Stimulated activated CD8-positive, alpha-beta memory T cell treated with anti-CD3 and anti-CD28 coated beads, Interleukin-2, amount 100 ng/mL, for 48 hours (primary cell): ENCODE data around the gene HID1.
"Not testable (repeated sequence)": the region's sequence is repeated elsewhere in the genome, so short reads cannot be mapped to it uniquely, and the experiment has no call there.

ENCODE experiments used
- DNase-seq, 2 donors: peaks; one replicate each; pipeline ENCODE4 v3.0.0-alpha.2; 2020; ENCODE audit warnings: low read depth in 2 of 2

The HID1 gene

DNA sequence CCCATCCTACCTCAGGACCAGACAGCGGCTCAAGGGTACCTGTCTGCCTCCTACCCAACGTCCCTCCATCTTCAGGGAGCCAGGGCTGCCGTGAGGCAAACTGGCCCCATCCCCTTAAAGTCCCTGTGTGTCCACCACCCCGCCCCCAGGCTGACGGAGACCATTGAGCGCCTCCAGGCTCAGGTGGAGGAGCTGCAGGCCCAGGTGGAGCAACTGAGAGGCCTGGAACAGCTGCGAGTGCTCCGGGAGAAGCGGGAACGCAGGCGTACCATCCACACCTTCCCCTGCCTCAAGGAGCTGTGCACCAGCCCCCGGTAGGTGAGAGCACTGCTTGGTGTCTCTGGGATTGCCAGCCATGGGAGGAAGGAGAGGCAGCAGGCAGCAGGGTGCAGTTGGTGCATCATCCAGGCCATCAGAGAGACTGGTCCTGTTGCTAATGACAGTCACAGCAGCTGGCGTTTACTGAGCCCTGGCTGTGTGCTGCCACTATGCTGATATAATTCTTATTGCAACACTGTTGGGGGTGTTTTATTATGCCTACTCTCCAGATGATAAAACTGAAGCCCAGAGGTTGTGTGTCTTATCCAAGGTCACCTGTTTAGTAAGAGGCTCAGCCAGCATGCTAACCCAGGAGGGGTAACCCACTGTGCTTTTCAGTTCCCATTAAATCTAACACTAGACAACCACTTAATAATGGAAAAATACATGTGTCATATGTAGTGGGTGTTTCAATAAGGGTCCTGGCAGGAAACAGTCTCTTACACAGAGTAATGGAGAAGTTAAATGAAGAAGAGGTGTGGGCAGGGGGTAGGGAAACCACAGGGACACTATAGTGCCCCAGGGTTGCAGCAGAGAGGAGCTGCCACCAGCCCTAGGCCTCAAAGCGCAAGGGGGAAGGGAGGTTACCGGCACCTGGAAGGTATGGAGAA, 29.6 kb upstream of the HID1 start:
- DNase-seq: no peak

DNA sequence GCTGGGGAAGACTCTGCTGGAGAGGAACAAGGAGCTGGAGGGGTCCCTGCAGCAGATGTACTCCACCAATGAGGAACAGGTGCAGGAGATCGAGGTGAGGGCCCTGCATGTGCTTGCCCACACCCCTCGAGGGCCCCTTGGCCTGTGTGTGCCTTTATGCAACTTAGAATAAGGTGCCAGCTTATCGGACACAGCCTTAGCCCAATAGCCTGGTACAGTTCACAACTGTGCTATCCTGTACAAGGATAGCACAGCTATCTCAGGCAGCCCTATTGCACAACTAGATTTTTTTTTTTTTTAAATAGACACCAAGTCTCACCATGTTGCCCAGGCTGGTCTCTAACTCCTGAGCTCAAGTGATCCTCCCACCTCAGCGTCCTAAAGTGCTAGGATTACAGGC, 27.0 kb upstream of the HID1 start:
- DNase-seq: no peak

DNA sequence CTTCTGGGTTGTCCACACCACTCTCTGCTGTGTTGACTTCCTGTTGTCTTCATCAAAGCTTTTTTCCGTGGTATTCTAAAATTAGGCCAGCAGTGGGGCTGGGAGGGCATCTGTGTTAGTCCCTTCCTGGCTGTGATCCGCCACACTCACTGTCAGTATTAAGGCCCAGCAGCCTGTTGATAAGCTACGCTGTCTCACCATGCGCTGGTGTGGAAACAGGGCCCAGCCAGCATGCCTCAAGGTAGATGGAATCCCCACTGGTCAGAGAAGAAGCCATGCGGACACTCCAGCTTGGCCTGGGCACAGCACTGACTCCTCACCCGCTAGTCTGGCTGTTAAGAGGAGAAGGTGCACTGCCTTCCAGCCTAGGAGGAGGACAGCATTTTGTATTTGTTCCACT, 26.2 kb upstream of the HID1 start:
- DNase-seq: no peak

DNA sequence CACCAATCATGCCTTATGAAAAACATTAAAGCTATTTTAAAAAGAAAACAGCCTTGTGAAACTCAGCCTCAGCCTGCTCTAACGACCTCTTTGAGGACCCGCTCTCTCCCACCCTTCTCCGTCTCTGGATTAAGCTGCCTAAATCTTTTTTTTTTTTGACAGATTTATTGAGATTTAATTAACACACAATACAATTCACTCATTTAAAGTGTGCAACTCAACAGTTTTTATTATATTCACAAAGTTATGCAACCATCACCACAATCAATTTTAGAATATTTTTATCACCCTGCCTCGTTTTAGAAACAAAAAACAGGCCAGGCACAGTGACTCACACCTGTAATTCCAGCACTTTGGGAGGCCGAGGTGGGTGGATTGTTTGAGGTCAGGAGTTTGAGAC, 23.3 kb upstream of the HID1 start:
- no peak for DNase-seq

DNA sequence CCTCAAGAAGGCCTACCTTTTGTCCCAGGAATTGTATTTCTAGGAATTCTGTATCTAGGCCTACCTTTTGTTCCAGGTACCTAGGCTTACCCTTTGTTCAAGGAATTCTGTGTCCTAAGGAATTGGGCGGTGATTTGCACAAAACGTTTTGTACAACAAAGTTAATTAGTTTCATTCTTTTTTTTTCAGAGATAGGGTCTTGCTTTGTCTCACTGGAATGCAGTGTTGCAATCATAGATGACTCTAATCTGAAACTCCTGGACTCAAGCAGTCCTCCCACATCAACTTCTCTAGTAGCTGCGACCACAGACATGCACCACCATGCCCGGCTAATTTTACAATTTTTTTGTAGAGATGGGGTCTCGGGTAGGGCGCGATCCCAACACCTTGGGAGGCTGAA, 21.9 kb upstream of the HID1 start:
- DNase-seq: no peak

DNA sequence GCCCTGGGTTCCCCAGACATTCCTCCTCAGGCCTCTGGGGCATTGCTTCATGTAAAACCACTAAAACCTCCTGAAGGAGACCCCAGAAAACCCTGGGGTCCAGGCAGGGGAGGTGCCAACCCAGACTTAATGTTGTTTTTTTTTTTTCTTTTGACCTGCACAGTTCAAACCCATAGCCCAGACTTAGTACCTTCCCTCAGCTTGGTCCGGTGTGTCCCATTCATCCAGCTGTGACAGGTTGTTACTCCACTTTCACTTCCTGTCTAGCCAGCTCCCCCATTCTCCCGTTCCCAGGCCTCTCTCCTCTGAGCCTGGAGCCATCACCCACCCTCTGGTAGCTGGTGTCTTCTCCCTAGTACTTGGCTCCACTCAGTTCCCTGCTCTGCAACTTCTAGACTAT, 19.7 kb upstream of the HID1 start:
- DNase-seq: no peak

DNA sequence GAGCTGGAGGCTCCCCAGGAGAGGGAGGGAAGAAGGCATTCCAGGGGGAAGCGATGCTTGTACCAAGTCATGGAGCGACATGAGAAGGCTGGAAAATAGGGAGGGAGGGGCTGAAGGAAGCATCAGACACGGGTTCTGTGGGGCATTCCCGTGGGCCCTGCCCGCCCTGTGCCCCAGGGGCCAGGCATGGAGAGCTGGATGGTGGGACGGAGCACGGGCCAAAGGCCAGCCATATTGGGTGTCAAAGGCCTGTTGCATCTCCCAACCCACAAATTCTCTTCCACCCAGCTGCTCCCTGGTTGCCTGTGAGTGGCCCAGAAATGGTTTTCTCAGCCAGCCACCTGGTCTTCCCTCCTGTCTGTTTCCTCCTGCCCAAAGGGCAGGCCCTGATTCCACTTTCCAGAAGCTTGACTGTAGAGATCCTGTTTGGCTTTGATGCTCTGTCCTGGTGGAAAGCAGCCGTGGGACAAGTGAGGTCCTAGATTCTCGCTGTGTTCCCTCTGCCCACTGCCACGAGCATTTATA, 18.1 kb upstream of the HID1 start:
- DNase-seq: no peak

DNA sequence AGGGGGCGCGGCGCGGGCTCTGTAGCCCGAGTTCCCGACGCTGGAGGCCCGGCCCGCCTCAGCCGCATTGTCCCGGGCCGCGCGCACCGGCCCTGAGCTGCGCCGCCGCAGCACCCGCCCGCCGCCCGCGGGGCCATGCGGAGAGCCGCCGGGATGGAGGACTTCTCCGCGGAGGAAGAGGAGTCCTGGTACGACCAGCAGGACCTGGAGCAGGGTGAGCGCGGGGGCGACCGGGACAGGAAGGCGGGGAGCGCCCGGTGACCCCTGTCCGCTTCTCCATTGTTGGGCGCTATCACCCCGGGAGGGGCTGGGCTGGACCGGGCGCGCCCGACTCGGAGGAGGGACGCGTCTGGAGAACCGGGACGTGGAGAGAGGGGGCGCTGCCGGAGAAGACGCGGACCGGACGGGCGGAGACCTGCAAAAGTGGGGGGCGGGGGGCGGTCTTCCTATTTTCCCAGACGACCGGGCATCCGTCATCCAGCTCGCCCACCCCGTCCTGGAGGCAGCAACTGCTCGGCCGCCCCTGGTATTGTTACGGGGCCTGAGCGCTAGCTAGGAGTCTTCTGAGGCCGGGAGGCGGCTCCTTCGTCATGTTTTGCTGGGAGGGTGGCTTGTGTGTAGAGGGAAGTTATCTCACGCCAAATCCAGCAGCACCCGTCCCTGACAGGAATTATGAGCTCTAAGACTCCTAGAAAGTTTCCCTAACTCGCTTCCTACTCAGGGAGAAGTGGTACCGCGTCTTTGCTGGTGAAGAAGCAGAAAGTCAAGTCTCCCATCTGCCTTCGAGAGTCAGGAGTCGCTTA, 15.6 kb upstream of the HID1 start:
- DNase-seq: no peak

DNA sequence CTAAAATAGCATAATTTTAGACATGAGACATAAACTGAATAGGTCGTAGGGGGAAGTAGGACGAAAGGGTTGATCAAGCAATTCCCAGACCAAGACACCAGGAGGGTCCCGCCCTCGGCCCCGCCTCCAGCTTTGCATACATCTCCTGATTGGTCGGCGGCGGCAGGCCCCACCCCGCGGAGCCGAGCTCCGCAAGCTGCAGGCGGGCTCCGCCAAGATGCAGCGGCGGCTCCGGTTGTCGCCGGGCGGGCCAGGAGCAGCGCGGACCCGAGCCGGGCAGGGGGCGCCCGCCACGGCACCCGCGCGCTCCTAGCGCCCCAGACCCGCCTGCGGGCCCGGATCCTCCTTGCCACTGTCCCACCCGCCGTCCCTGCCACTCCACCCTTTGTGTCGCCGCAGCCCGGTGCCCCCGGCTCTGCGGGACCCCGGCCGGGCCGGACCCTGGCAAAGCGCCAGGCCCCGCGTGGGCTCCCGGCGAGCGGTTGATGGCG, 14.9 kb upstream of the HID1 start, which contains the start of gene CDR2L:
TSS of gene CDR2L (plus strand) at position 215 of the 491 bp plus-strand sequence. CDS start 412 bp downstream, outside the sequence.
- peak; percentile 86 to 91 for DNase-seq

DNA sequence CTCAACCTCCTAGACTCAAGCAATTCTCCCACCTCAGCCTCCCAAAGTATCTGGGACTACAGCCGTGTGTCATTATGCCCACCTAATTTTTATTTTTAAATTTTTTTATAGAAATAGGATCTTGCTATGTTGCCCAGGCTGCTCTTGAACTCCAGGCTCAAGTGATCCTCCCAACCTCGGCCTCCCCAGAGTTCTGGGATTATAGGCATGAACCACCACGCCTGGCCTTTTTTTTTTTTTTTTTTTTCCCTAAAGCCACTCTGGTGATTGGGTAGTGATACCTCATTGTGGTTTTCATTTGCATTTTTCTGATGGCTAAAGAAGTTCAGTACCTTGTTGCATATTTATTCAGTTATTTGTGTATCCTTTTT, 13.6 kb upstream of the HID1 start:
- DNase-seq: no peak

DNA sequence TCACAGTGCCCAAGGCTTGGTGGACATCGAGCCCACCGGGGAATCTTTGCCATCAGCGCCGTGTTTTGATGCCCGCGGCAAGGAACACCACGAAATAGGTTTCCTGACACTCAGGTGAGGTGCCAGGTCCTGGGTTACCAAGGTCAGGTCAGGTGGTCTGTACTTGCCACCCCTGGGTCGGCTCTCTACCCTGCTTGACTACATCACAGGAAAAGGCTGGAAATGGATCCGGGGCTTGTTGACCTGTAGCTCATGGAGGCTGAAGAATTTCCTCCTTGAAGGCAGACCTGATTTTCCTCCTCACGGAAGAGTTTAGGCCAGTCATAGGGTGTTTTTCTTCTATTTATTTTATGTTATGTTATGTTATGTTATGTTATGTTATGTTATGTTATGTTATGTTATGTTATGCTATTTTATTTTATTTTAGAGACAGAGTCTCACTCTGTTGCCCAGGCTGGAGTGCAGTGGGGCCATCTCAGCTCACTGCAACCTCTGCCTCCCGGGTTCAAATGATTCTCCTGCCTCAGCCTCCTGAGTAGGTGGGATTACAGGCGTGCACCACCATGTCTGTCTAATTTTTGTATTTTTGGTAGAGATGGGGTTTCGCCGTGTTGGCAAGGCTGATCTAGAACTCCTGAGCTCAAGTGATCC, 10.2 kb upstream of the HID1 start:
- not testable (repeated sequence) for DNase-seq

DNA sequence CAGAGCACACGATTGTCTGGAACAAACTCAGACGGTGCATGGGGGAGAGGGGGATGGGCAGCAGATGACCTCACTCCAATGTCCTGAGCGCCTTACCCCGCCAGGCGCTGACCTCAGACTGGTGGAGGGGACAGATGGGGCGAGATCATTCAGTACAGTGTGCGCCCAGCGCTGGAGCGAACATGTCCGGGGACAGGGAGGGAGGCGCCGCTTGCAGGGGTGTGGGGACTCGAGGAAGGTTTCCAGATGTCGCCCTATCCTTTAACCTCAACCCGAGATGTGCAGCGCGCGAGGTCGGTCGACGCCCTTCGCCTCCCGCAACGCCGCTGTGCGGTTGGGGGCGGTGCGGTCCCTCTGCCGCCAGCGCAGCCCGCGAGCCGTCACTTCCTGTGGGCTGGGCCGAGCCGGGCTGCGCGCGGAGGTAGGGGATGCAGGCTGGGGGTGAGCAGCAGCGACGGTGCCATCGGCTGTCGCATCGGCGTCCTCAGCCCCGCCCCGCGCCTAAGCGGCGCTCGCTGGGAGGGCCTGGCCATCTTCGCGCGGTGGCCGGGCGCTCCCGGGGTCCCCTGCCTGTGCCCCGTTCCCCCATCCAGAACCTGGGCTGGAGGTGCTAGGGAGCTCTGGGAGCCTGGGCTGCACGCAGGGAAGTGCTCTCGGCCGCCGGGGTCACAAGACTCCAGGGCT, 9.6 kb upstream of the HID1 start:
- DNase-seq: peak; percentile 58 to 69

DNA sequence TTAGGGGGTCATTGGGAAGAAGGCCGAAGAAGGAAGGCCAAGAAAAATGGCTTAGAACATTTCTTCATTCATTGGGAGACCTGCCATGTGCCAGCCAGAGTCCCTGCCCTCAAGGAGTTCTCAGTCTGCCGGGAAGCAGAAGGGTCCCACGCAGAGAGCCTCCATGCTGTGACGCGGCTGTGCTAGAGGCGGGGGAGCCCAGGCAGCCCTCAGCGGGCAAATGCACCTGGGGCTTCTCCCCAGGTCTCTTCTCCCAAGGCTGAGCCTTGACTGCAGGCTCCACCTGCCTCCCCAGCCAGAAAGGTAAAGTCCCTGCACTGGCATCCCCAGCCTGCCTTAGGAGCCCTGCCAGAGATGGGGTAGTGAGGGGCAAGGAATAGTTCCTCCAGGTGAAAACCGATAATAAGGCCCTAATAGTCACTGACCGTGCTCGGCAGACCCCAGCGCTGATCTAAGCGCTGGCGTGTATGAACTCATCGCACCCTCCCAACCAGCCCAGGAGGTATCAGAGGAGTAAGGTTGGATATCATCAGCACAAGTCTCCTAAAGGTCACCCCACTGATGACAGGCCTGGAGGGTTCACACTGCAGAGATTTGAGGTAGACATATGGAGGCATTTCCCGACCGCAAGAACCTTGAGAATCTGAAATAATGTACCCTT, 8.9 kb upstream of the HID1 start:
- DNase-seq: no peak

DNA sequence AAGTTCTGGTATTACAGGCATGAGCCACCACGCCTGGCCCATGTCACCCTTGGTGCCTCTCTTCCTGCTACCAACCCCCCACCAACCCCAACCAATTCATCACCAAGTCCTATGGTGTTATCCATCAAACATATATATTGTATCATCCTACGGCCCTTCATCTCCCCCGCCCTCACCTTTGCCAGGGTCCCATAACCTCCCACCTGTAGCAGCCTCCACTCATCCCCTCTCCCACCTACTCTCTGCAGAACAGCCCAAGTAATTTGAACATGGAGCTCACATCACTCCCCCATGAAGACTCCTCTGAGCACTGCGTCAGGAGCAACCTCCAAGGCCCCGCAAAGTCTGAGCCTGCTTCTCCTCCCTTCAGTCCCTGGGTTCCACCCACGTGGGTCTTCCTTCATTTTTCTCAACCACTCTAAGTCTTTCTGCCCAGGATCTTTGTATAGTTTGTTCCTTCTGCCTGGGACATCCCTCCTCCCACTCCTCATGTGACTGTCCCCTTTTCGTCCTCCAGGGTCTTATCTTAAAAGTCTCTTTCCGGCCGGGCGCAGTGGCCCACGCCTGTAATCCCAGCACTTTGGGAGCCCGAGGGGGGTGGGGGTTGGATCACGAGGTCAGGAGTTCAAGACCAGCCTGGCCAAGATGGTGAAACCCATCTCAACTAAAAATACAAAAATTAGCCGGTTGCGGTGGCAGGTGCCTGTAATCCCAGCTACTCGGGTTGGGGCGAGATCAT, 7.0 kb upstream of the HID1 start:
- no peak for DNase-seq

DNA sequence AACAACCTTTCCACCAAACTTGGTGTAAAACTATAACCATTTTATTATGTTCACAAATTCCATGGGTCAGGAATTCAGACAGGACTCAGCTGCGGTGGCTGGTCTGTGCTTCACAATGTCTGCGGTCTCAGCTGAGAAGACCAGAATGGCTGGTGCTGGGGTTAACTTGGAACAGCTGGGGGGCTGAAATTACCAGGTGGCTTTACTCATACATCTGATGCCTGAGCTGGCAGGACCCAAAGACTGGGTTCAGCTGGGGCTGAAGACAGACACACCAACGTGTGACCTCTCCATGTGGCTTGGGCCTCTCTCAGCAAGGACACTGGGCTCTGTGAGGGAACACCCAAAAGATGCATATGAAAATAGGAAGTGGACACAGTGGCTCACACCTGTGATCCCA, 5.7 kb upstream of the HID1 start:
- DNase-seq: no peak

DNA sequence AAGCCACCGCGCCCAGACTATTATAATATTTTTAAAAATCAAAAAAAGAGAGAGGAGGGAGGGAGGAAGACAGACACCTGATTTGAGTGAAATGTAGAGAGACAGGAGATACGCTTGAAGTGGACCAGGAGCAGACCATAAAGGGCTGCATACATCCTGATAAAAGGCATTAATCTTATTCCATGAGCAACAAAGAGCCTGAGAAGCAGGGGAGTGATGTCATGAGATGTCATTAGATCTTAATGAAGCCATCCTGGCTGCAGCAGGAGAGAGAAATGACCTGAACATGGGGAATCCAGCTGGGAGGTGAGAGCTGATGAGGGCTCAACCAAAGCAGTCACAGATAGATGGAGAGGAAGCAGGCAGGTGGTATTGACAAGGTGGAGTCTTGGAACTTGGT, 5.2 kb upstream of the HID1 start:
- no peak for DNase-seq

DNA sequence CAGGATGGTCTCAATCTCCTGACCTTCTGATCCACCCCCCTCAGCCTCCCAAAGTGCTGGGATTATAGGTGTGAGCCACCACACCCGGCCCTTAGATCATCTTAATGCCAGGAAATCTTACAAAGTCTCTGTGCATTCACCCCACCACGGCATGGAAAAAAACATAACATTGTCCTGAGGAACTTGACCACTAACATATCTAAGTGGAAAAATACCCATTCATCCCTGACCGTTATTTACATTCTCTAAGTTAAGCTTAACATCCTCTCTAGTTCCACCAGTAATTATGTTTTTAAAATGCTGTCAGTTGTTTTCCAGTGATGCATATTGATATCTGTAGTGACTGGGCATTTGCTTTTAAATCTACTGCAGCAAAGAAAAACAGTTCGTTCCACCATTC, 3.4 kb upstream of the HID1 start:
- DNase-seq: no peak

DNA sequence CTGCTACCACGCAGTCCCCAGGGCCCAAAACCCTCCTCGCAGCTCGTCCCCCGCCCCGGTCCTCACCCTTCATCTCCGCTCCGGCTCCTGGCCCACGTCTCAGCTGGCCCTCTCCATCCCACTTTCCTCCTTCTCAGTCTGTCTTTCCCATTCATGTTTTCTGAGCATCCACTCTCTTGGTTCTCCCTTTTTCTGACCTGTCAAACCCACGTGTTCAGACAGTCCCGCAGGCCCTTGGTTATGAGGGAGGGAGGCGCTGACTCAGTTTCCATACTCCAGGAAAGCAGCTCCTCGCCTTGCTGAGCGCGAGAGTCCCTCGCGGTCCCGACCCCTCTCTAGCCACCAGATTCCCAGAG, 392 bp upstream of the HID1 start:
- DNase-seq: no peak

DNA sequence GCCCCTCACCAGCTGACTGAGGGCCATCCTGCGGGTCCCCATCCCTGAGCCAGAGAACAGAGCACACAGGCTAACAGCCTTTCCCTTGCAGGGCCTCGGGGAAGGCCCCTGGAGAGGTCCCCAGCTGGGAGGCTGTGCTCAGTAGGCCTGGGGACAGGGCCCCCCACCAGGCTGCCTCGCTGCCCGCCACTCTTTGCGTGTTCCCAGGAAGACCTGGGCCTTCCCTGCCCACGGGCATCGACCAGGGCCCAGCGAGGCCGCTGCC, 785 bp downstream of the HID1 start:
- no peak for DNase-seq

DNA sequence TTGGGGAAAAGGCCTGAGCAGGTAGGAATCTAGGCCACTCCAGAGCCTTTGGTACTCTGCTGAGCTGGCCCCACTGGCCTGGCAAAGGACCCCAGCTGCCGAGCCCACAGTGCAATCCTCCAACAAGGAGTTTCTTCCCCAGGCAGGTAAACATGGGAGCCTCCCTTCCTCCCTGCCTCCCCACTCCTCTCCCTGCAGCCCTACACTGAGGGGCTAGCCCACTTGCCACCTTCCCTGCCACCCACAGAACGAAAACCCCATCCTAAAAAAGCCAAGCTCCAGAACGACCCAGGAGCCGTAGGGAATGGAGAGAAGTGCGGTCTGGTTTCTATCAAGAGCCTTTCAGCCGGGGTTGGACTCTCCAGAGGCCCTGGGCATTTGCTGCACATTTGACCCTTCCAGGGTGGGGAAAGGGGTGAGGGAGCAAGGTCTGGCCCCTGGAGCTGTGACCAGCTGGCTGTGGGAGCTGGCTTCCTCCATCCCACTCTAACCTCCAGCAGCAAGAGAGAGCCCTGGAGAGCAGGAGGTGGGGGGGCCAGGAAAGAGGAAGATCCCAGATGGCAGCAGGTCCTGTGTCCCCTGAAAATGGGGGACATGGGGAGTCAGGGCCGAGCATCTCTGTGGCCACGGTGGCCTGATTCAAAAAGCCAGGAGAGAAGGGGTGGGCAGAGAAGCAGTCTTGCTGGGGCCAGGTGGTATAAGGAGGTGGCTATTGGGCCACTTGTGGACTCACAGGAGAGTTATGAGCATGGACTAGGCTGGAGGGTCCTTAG, 1.3 kb downstream of the HID1 start:
- DNase-seq: no peak
